Liver (tissue), 9 donors: Measurements from ENCODE around the gene OPRL1. TPM values are rescaled to one million over a fixed set of nuclear protein-coding genes. Genes with fewer than 3 reads are reported as not detected.

Source experiments
- DNase-seq: peaks from one replicate; pipeline ENCODE4 v3.0.0-alpha.2; 2017; ENCODE audit warnings: low spot score
- H3K27ac ChIP-seq, 2 donors: one replicate each; pipeline ENCODE4 v1.7.0; 2013; ENCODE audit warnings: inconsistent platforms in 2 of 2, low read length in 2 of 2, control low read depth in 1 of 2, low read depth in 1 of 2, mild to moderate bottlenecking in 1 of 2
- H3K27me3 ChIP-seq, 4 donors: one replicate each; pipeline versions ENCODE4 v1.6.1 to v1.7.0; 2013; ENCODE audit warnings: low read length in 3 of 4, inconsistent platforms in 1 of 4, mild to moderate bottlenecking in 1 of 4, moderate library complexity in 1 of 4; ENCODE audit not compliant: control insufficient read depth in 4 of 4, insufficient read depth in 4 of 4
- H3K36me3 ChIP-seq, 4 donors: one replicate each; pipeline versions ENCODE4 v1.6.1 to v1.7.0; 2013; ENCODE audit warnings: low read length in 3 of 4, mild to moderate bottlenecking in 3 of 4, low read depth in 1 of 4, moderate library complexity in 1 of 4; ENCODE audit not compliant: control insufficient read depth in 4 of 4, insufficient read depth in 3 of 4
- H3K4me1 ChIP-seq, 4 donors: one replicate each; pipeline versions ENCODE4 v1.6.1 to v1.7.0; 2013; ENCODE audit warnings: low read length in 3 of 4, mild to moderate bottlenecking in 3 of 4, moderate library complexity in 1 of 4; ENCODE audit not compliant: control insufficient read depth in 4 of 4, insufficient read depth in 4 of 4
- H3K4me3 ChIP-seq, 3 donors: one replicate each; pipeline versions ENCODE4 v1.6.1 to v1.7.0; 2013; ENCODE audit warnings: low read length in 3 of 3, control low read depth in 1 of 3, low read depth in 1 of 3, mild to moderate bottlenecking in 1 of 3
- H3K9ac ChIP-seq, 2 donors: one replicate each; pipeline ENCODE4 v1.7.0; 2013; ENCODE audit warnings: low read length in 2 of 2, mild to moderate bottlenecking in 2 of 2, moderate library complexity in 2 of 2, control low read depth in 1 of 2, low read depth in 1 of 2
- H3K9me3 ChIP-seq, 4 donors: one replicate each; pipeline versions ENCODE4 v1.6.1 to v1.7.0; 2013; ENCODE audit warnings: low read length in 3 of 4; ENCODE audit not compliant: control insufficient read depth in 4 of 4
- ATF3 ChIP-seq: IDR thresholded peaks from 2 replicates; pipeline ENCODE4 v1.6.1; 2016; ENCODE audit warnings: antibody characterized with exemption
- CTCF ChIP-seq: fragments of 150-350 bp; IDR thresholded peaks from 2 replicates; pipeline ENCODE4 v1.5.1; 2017; ENCODE audit warnings: improper control_type of control experiment, low read depth, low read length; ENCODE audit not compliant: missing input control
- EGR1 ChIP-seq, 2 donors: IDR thresholded peaks; 2 replicates each; pipeline ENCODE4 v1.6.1; 2016 to 2018; ENCODE audit warnings: antibody characterized with exemption in 2 of 2, low read depth in 2 of 2
- FOXA2 ChIP-seq: IDR thresholded peaks from 2 replicates; pipeline ENCODE4 v1.6.1; 2016; ENCODE audit warnings: antibody characterized with exemption
- GABPA ChIP-seq, 2 donors: IDR thresholded peaks in 1 of 2; conservative IDR thresholded peaks in 1 of 2; 2 replicates each; pipeline ENCODE4 v1.6.1; 2016; ENCODE audit warnings: antibody characterized with exemption in 2 of 2, mild to moderate bottlenecking in 1 of 2, moderate library complexity in 1 of 2
- HNF4A ChIP-seq, 2 donors: conservative IDR thresholded peaks; 2 replicates each; pipeline ENCODE4 v1.6.1; 2016; ENCODE audit warnings: antibody characterized with exemption in 2 of 2, mild to moderate bottlenecking in 2 of 2
- HNF4G ChIP-seq: IDR thresholded peaks from 2 replicates; pipeline ENCODE4 v1.6.1; 2016; ENCODE audit warnings: antibody characterized with exemption
- JUND ChIP-seq, 2 donors: IDR thresholded peaks; 2 replicates each; pipeline ENCODE4 v1.6.1; 2016; ENCODE audit warnings: antibody characterized with exemption in 2 of 2
- MAX ChIP-seq: IDR thresholded peaks from 2 replicates; pipeline ENCODE4 v1.6.1; 2016; ENCODE audit warnings: antibody characterized with exemption
- NR2F2 ChIP-seq: IDR thresholded peaks from 2 replicates; pipeline ENCODE4 v1.6.1; 2016; ENCODE audit warnings: antibody characterized with exemption
- RAD21 ChIP-seq, 2 donors: IDR thresholded peaks; 2 replicates each; pipeline ENCODE4 v1.6.1; 2016; ENCODE audit warnings: antibody characterized with exemption in 2 of 2, mild to moderate bottlenecking in 2 of 2
- REST ChIP-seq: IDR thresholded peaks from 2 replicates; pipeline ENCODE4 v1.6.1; 2016; ENCODE audit warnings: antibody characterized with exemption, mild to moderate bottlenecking
- RXRA ChIP-seq, 2 donors: IDR thresholded peaks; 2 replicates each; pipeline ENCODE4 v1.6.1; 2017 to 2018; ENCODE audit warnings: antibody characterized with exemption in 2 of 2, mild to moderate bottlenecking in 1 of 2
- SP1 ChIP-seq: IDR thresholded peaks from 2 replicates; pipeline ENCODE4 v1.6.1; 2018; ENCODE audit warnings: antibody characterized with exemption, mild to moderate bottlenecking
- TAF1 ChIP-seq: conservative IDR thresholded peaks from 2 replicates; pipeline ENCODE4 v1.6.1; 2016; ENCODE audit warnings: antibody characterized with exemption, mild to moderate bottlenecking
- ZBTB33 ChIP-seq: IDR thresholded peaks from 2 replicates; pipeline ENCODE4 v1.6.1; 2016; ENCODE audit warnings: antibody characterized with exemption
- WGBS: extraction: QIAGEN DNeasy Blood & Tissue Kit; methylation state at CpG from one replicate; pipeline ENCODE4 v1.1.7; 2013; 5-methylcytosine and 5-hydroxymethylcytosine counted together
- polyA plus RNA-seq, 2 donors: library from polyadenylated mRNA; stranded (reverse) in 1 of 2; unstranded in 1 of 2; fragments of 200-250 nt in 1 of 2; fragments of >200 nt in 1 of 2; fragmentation: Nextera tagmentation in 1 of 2; extraction: Ambion mirVana in 1 of 2; gene quantifications; one replicate each; pipeline versions ENCODE4 v1.2.1 to v1.2.3, GENCODE V29; 2013 to 2015
- total RNA-seq, 2 donors: library from RNA; depleted of rRNA; stranded (reverse); fragments of >200 nt; gene quantifications; one replicate each; pipeline ENCODE4 v1.2.3, GENCODE V29; 2014
- donor health status: healthy.
- donor health status: healthy.
- donor health status: healthy.
- donor health status: healthy.
- donor health status: healthy.

Gene OPRL1
- total and polyA plus RNA-seq, 4 donors = 0.04 to 0.79 (median 0.35) TPM

GRCh38 chr20:64080813-64081623, 1.1 kb downstream of the OPRL1 start:
- Histone ChIP-seq H3K27me3 (peaks cover 0 to 6% (median 0%) of the 10 kb centered on the region in 4 donors), H3K36me3 (no peaks in the 10 kb centered on the region), H3K27ac (no peak overlapping the region), H3K9me3 (no peaks in the 10 kb centered on the region), H3K4me1 (peaks cover 14 to 35% (median 19%) of the 10 kb centered on the region in 4 donors), H3K4me3 (peak overlapping the region in 1 of 3 donors; percentile 61), H3K9ac (no peak overlapping the region)
- no peak for DNase-seq
- 78% methylated on average over 17 of the region's 17 CpGs for WGBS
- no peak for TF ChIP-seq ATF3
- no peak for TF ChIP-seq JUND (IDR thresholded peaks at IDR 0.05)
- no peak for TF ChIP-seq CTCF
- TF ChIP-seq HNF4A (conservative IDR thresholded peaks at IDR 0.05) = no peak
- TF ChIP-seq RAD21 (IDR thresholded peaks at IDR 0.05) = no peak
- no peak for TF ChIP-seq GABPA (IDR thresholded peaks at IDR 0.05 in 1 of 2, conservative IDR thresholded peaks at IDR 0.05 in 1 of 2)
- TF ChIP-seq NR2F2 = no peak
- TF ChIP-seq MAX = no peak
- no peak for TF ChIP-seq FOXA2

GRCh38 chr20:64081624-64081964, 1.7 kb downstream of the OPRL1 start:
- Histone ChIP-seq H3K36me3 (no peaks in the 10 kb centered on the region), H3K9me3 (no peaks in the 10 kb centered on the region), H3K4me1 (peaks cover 14 to 35% (median 19%) of the 10 kb centered on the region in 4 donors), H3K4me3 (no peak overlapping the region), H3K27ac (no peak overlapping the region), H3K9ac (no peak overlapping the region), H3K27me3 (peaks cover 0 to 6% (median 0%) of the 10 kb centered on the region in 4 donors)
- WGBS = 85% methylated on average over 6 of the region's 6 CpGs
- DNase-seq = no peak
- no peak for TF ChIP-seq TAF1
- TF ChIP-seq MAX = no peak
- no peak for TF ChIP-seq ZBTB33

GRCh38 chr20:64082126-64082731, 2.3 kb downstream of the OPRL1 start:
- Histone ChIP-seq H3K36me3 (no peaks in the 10 kb centered on the region), H3K9me3 (no peaks in the 10 kb centered on the region), H3K4me3 (no peak overlapping the region), H3K27ac (no peak overlapping the region), H3K4me1 (peaks cover 14 to 35% (median 19%) of the 10 kb centered on the region in 4 donors), H3K9ac (no peak overlapping the region), H3K27me3 (peaks cover 0 to 6% (median 0%) of the 10 kb centered on the region in 4 donors)
- 24% methylated on average over 13 of the region's 13 CpGs for WGBS
- no peak for DNase-seq
- TF ChIP-seq RXRA (IDR thresholded peaks at IDR 0.05) (no peak), REST (no peak), EGR1 (IDR thresholded peaks at IDR 0.05; ENCODE audit: low read depth in 2 of 2) (no peak), ZBTB33 (no peak), HNF4G (no peak), SP1 (no peak), GABPA (IDR thresholded peaks at IDR 0.05 in 1 of 2, conservative IDR thresholded peaks at IDR 0.05 in 1 of 2) (no peak), NR2F2 (no peak)
